Body of pancreas (tissue), 4 donors: ENCODE results near the gene IL1RL2. TPM values are rescaled to one million over a fixed set of nuclear protein-coding genes. Genes with fewer than 3 reads are reported as not detected.

Experiments used
- ATAC-seq: fragments of 150-250 bp; one replicate; pipeline ENCODE4 v1.9.1; 2016
- DNase-seq, 4 donors: peaks; one replicate each; pipeline ENCODE4 v3.0.0-alpha.2; 2019
- H3K27ac ChIP-seq, 4 donors: fragments of 200-600 bp; sonication (generic); 1 replicate in 3 of 4; 2 replicates in 1 of 4; pipeline versions ENCODE4 v1.5.1 to v1.6.1; 2016 to 2019; ENCODE audit warnings: mild to moderate bottlenecking in 1 of 4, mixed read lengths in 1 of 4, moderate library complexity in 1 of 4
- H3K27me3 ChIP-seq, 2 donors: fragments of 200-600 bp; sonication (generic); one replicate each; pipeline ENCODE4 v1.6.0; 2016; ENCODE audit warnings: mild to moderate bottlenecking in 1 of 2
- H3K36me3 ChIP-seq, 2 donors: fragments of 200-600 bp; sonication (generic); replicated peaks in 1 of 2; 2 replicates each; pipeline ENCODE4 v1.5.1; 2016; ENCODE audit warnings: low read depth in 2 of 2; ENCODE audit not compliant: insufficient read depth in 1 of 2
- H3K4me1 ChIP-seq: fragments of 200-600 bp; sonication (generic); one replicate; pipeline ENCODE4 v1.6.0; 2016
- H3K4me3 ChIP-seq, 2 donors: fragments of 200-600 bp; sonication (generic); 1 replicate in 1 of 2; 2 replicates in 1 of 2; pipeline ENCODE4 v1.5.1; 2016 to 2019
- H3K9me3 ChIP-seq, 3 donors: fragments of 200-600 bp; sonication (generic); 1 replicate in 2 of 3; 2 replicates in 1 of 3; pipeline ENCODE4 v1.5.1; 2016
- POLR2A ChIP-seq, 3 donors: fragments of 450-650 bp; IDR thresholded peaks; one replicate each; pipeline ENCODE4 v1.6.1; 2016; ENCODE audit warnings: antibody characterized with exemption in 3 of 3, mild to moderate bottlenecking in 2 of 3
- WGBS, 2 donors: methylation state at CpG; one replicate each; pipeline ENCODE4 v1.1.5; 2017; 5-methylcytosine and 5-hydroxymethylcytosine counted together
- intact Hi-C: fragments of 100-400 bp; cut with DNase I; formaldehyde crosslinking; loops from one replicate; pipeline ENCODE4 v1.15.1; 2023
- total RNA-seq, 2 donors: library from RNA; depleted of rRNA; stranded (reverse); fragments of >200 nt; gene quantifications; one replicate each; pipeline ENCODE4 v1.1.0, GENCODE V29; 2016
- TF ChIP-seq, protein P1 (sequence below), 7 experiments: fragments of 450-650 bp in 4 of 7; fragments of 200-600 bp in 3 of 7; sonication (generic) in 3 of 7; IDR thresholded peaks; one replicate each; pipeline ENCODE4 v1.5.1; 2016 to 2019; ENCODE audit warnings: antibody characterized with exemption in 7 of 7

IL1RL2 gene
- total RNA-seq, 2 donors from 2014 or later = 0.52 TPM; not detected in 1

- intact Hi-C loops = no loop called here
- peaks cover 9% of the 10 kb centered on the region for H3K4me1 ChIP-seq
- ATAC-seq (no peak), DNase-seq (no peak)
- peaks cover 8 to 18% of the 10 kb centered on the region in 2 donors for H3K36me3 ChIP-seq
- 87 to 89% methylated on average over 7 of the region's 7 CpGs for WGBS, 2 donors
- no peak overlapping the region for H3K27ac ChIP-seq
- no peak overlapping the region for H3K4me3 ChIP-seq
- TF ChIP-seq, protein P1, sequence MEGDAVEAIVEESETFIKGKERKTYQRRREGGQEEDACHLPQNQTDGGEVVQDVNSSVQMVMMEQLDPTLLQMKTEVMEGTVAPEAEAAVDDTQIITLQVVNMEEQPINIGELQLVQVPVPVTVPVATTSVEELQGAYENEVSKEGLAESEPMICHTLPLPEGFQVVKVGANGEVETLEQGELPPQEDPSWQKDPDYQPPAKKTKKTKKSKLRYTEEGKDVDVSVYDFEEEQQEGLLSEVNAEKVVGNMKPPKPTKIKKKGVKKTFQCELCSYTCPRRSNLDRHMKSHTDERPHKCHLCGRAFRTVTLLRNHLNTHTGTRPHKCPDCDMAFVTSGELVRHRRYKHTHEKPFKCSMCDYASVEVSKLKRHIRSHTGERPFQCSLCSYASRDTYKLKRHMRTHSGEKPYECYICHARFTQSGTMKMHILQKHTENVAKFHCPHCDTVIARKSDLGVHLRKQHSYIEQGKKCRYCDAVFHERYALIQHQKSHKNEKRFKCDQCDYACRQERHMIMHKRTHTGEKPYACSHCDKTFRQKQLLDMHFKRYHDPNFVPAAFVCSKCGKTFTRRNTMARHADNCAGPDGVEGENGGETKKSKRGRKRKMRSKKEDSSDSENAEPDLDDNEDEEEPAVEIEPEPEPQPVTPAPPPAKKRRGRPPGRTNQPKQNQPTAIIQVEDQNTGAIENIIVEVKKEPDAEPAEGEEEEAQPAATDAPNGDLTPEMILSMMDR (IDR thresholded peaks at IDR 0.05) = no peak
- no peak for TF ChIP-seq POLR2A (IDR thresholded peaks at IDR 0.05)
- H3K9me3 ChIP-seq = no peaks in the 10 kb centered on the region
- no peaks in the 10 kb centered on the region for H3K27me3 ChIP-seq
Measured at GRCh38 chr2:102177814-102178478, 8.9 kb upstream of the IL1RL2 start.

DNA sequence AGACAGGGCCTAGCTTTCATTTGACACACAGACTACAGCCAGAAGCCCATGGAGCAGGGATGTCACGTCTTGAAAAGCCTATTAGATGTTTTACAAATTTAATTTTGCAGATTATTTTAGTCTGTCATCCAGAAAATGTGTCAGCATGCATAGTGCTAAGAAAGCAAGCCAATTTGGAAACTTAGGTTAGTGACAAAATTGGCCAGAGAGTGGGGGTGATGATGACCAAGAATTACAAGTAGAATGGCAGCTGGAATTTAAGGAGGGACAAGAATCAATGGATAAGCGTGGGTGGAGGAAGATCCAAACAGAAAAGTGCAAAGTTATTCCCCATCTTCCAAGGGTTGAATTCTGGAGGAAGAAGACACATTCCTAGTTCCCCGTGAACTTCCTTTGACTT lies 7.8 kb upstream of the IL1RL2 start:
- H3K4me3 ChIP-seq = no peak overlapping the region
- intact Hi-C loops = no loop called here
- DNase-seq = no peak
- H3K9me3 ChIP-seq = no peaks in the 10 kb centered on the region
- H3K27me3 ChIP-seq = no peaks in the 10 kb centered on the region
- ATAC-seq = no peak
- TF ChIP-seq, protein P1 (IDR thresholded peaks at IDR 0.05) = no peak
- no peak for TF ChIP-seq POLR2A (IDR thresholded peaks at IDR 0.05)
- WGBS, 2 donors = 83 to 85% methylated on average over 3 of the region's 3 CpGs
- peaks cover 8 to 12% of the 10 kb centered on the region in 2 donors for H3K36me3 ChIP-seq
- H3K27ac ChIP-seq = no peak overlapping the region
- H3K4me1 ChIP-seq = peaks cover 9% of the 10 kb centered on the region

- H3K27ac ChIP-seq = no peak overlapping the region
- H3K9me3 ChIP-seq = no peaks in the 10 kb centered on the region
- ATAC-seq (no peak), DNase-seq (peak in 1 of 4 donors; percentile 36)
- intact Hi-C loops = no loop called here
- no peak for TF ChIP-seq POLR2A (IDR thresholded peaks at IDR 0.05)
- TF ChIP-seq, protein P1 (IDR thresholded peaks at IDR 0.05) = no peak
- H3K4me3 ChIP-seq = no peak overlapping the region
- no peaks in the 10 kb centered on the region for H3K27me3 ChIP-seq
- peaks cover 4 to 7% of the 10 kb centered on the region in 2 donors for H3K36me3 ChIP-seq
- WGBS, 2 donors = 36 to 60% methylated on average over 2 of the region's 2 CpGs
- peaks cover 9% of the 10 kb centered on the region for H3K4me1 ChIP-seq
Measured at GRCh38 chr2:102179788-102180686, 6.8 kb upstream of the IL1RL2 start.

GRCh38 chr2:102180687-102180999 lies 6.2 kb upstream of the IL1RL2 start:
- Histone ChIP-seq H3K27ac (no peak overlapping the region), H3K9me3 (no peaks in the 10 kb centered on the region), H3K36me3 (peaks cover 0 to 5% of the 10 kb centered on the region in 2 donors), H3K4me1 (peaks cover 9% of the 10 kb centered on the region), H3K4me3 (no peak overlapping the region), H3K27me3 (no peaks in the 10 kb centered on the region)
- ATAC-seq = no peak
- intact Hi-C loops = no loop called here
- 21 to 45% methylated on average over 1 of the region's 1 CpG for WGBS, 2 donors
- DNase-seq = no peak
- no peak for TF ChIP-seq POLR2A (IDR thresholded peaks at IDR 0.05)
- TF ChIP-seq, protein P1 (IDR thresholded peaks at IDR 0.05) = no peak
